Measurements from ENCODE around the gene HSPA1A. TPM values are rescaled to one million over a fixed set of nuclear protein-coding genes. Genes with fewer than 3 reads are reported as not detected.
A peak's percentile ranks its signal among the peaks of the same experiment; 100 is the strongest.

The HSPA1A gene
- total RNA-seq, 4 donors from 2014 or later: 170 to 304 (median 221) TPM

- 86 to 91% methylated on average over 25 to 31 of the region's 32 CpGs for WGBS, 2 donors
- DNase-seq (ENCODE audit: low spot score in 2 of 2): no peak
- Histone ChIP-seq H3K36me3 (peaks cover 0 to 32% (median 15%) of the 10 kb centered on the region in 3 donors), H3K4me1 (peaks cover 0 to 10% (median 9%) of the 10 kb centered on the region in 4 donors), H3K27ac (peak overlapping the region in 1 of 4 donors; percentile 32), H3K9me3 (no peaks in the 10 kb centered on the region), H3K27me3 (no peaks in the 10 kb centered on the region), H3K4me3 (no peak overlapping the region)
- TF ChIP-seq POLR2A (IDR thresholded peaks at IDR 0.05): no peak
- no peak for TF ChIP-seq EP300 (IDR thresholded peaks at IDR 0.05)
- no peak for TF ChIP-seq CTCF (IDR thresholded peaks at IDR 0.05)
Observed at GRCh38 chr6:31775633-31776484, 39.5 kb upstream of the HSPA1A start.

GRCh38 chr6:31776485-31776988 is 38.8 kb upstream of the HSPA1A start:
- WGBS, 2 donors: 46 to 52% methylated on average over 10 to 14 of the region's 14 CpGs
- peaks cover 0 to 10% (median 9%) of the 10 kb centered on the region in 4 donors for H3K4me1 ChIP-seq
- no peaks in the 10 kb centered on the region for H3K27me3 ChIP-seq
- H3K36me3 ChIP-seq: peaks cover 0 to 39% (median 19%) of the 10 kb centered on the region in 3 donors
- no peaks in the 10 kb centered on the region for H3K9me3 ChIP-seq
- TF ChIP-seq CTCF (IDR thresholded peaks at IDR 0.05): no peak
- no peak for TF ChIP-seq POLR2A (IDR thresholded peaks at IDR 0.05)
- TF ChIP-seq EP300 (IDR thresholded peaks at IDR 0.05): no peak
- no peak overlapping the region for H3K4me3 ChIP-seq
- DNase-seq (ENCODE audit: low spot score in 2 of 2): no peak
- H3K27ac ChIP-seq: peak overlapping the region in 2 of 4 donors; percentile 5 to 32

GRCh38 chr6:31776989-31777666 is 38.2 kb upstream of the HSPA1A start, which contains the start of gene VWA7:
Gene VWA7 (minus strand): TSS chr6:31777328. CDS start chr6:31776779, 549 bp downstream.
- Histone ChIP-seq H3K27ac (peak within 1 kb of the TSS in 2 of 4 donors; percentile 5 to 32), H3K4me1 (peaks cover 0 to 10% (median 9%) of the 10 kb centered on the region in 4 donors)

GRCh38 chr6:31777667-31778050 is 37.7 kb upstream of the HSPA1A start:
- DNase-seq (ENCODE audit: low spot score in 2 of 2): no peak
- Histone ChIP-seq H3K4me3 (no peak overlapping the region), H3K4me1 (peaks cover 0 to 10% (median 9%) of the 10 kb centered on the region in 4 donors), H3K27me3 (no peaks in the 10 kb centered on the region), H3K9me3 (no peaks in the 10 kb centered on the region), H3K27ac (peak overlapping the region in 2 of 4 donors; percentile 5 to 32), H3K36me3 (peaks cover 0 to 50% (median 20%) of the 10 kb centered on the region in 3 donors)
- TF ChIP-seq CTCF (IDR thresholded peaks at IDR 0.05) (no peak), POLR2A (IDR thresholded peaks at IDR 0.05) (no peak), EP300 (IDR thresholded peaks at IDR 0.05) (no peak)
- WGBS, 2 donors: 78 to 82% methylated on average over 5 of the region's 5 CpGs

More at GRCh38 chr6:31776989-31777666, 38.2 kb upstream of the HSPA1A start, which contains the start of gene VWA7:
- no peak for DNase-seq (ENCODE audit: low spot score in 2 of 2)
- Histone ChIP-seq H3K4me3 (no peak within 1 kb of the TSS), H3K36me3 (peaks cover 0 to 45% (median 20%) of the 10 kb centered on the region in 3 donors), H3K27me3 (no peaks in the 10 kb centered on the region), H3K9me3 (no peaks in the 10 kb centered on the region)
- TF ChIP-seq EP300 (IDR thresholded peaks at IDR 0.05) (no peak), CTCF (IDR thresholded peaks at IDR 0.05) (no peak), POLR2A (IDR thresholded peaks at IDR 0.05) (no peak)
- WGBS, 2 donors: 13 to 16% methylated on average over 14 to 15 of the region's 15 CpGs
